OCI-LY3 (cell line): ENCODE results near the gene MYRF.

ENCODE experiments used
- H2AFZ ChIP-seq: fragments of 200-600, 300-600 bp; shearing (Covaris generic); 2 replicates; pipeline ENCODE4 v1.6.0; 2014; ENCODE audit warnings: antibody characterized with exemption, low read depth, low read length
- H3K27ac ChIP-seq: fragments of 200-600, 300-600 bp; sonication (generic); 2 replicates; pipeline ENCODE4 v1.5.1; 2014; ENCODE audit warnings: mild to moderate bottlenecking, low read length, moderate library complexity, mixed read lengths
- H3K27me3 ChIP-seq: fragments of 200-600, 300-600 bp; sonication (generic); 2 replicates; pipeline ENCODE4 v1.6.1; 2014; ENCODE audit warnings: low read depth, low read length, mixed read lengths
- H3K36me3 ChIP-seq: fragments of 200-600, 300-600 bp; sonication (generic); replicated peaks from 2 replicates; pipeline ENCODE3; 2014; ENCODE audit warnings: low read depth, low read length, mixed read lengths
- H3K4me1 ChIP-seq: fragments of 300-600, 200-600 bp; sonication (generic); 2 replicates; pipeline ENCODE4 v1.6.1; 2014; ENCODE audit warnings: low read length, mixed read lengths
- H3K4me2 ChIP-seq: fragments of 200-600, 300-600 bp; sonication (generic); 2 replicates; pipeline ENCODE4 v1.6.1; 2014; ENCODE audit warnings: low read length, mixed read lengths
- H3K4me3 ChIP-seq: fragments of 300-600, 200-600 bp; sonication (generic); 2 replicates; pipeline ENCODE4 v1.5.1; 2014; ENCODE audit warnings: antibody characterized with exemption, mild to moderate bottlenecking, low read length, moderate library complexity
- H3K79me2 ChIP-seq: fragments of 300-600, 200-600 bp; shearing (Covaris generic); 2 replicates; pipeline ENCODE4 v1.6.1; 2014; ENCODE audit warnings: mild to moderate bottlenecking, low read length, mixed read lengths
- H3K9ac ChIP-seq: fragments of 300-600, 200-600 bp; shearing (Covaris generic); 2 replicates; pipeline ENCODE4 v1.6.0; 2014; ENCODE audit warnings: mild to moderate bottlenecking, low read length, moderate library complexity
- H3K9me3 ChIP-seq: fragments of 200-600, 300-600 bp; shearing (Covaris generic); 2 replicates; pipeline ENCODE4 v1.6.1; 2014; ENCODE audit warnings: low read length, mixed read lengths; ENCODE audit not compliant: insufficient read depth
- H4K20me1 ChIP-seq: fragments of 200-600, 300-600 bp; sonication (generic); 2 replicates; pipeline ENCODE4 v1.6.1; 2016; ENCODE audit warnings: low read length, mixed read lengths; ENCODE audit not compliant: insufficient read depth
- EZH2phosphoT487 ChIP-seq: fragments of 200-600 bp; shearing (Covaris generic); IDR thresholded peaks from 2 replicates; pipeline ENCODE4 v1.6.1; 2018; ENCODE audit warnings: antibody characterized with exemption, mixed run types, low read depth
- TF ChIP-seq, protein P1 (sequence below): fragments of 200-600, 300-600 bp; sonication (generic); IDR thresholded peaks from 2 replicates; pipeline ENCODE4 v1.5.1; 2014; ENCODE audit warnings: antibody characterized with exemption, low read length, low read depth

Gene MYRF

GRCh38 chr11:61728066-61728939 lies 24.1 kb upstream of the MYRF start:
- Histone ChIP-seq H3K4me1 (peaks cover 3% of the 10 kb centered on the region; the same call in 1 of the 2 replicates), H3K36me3 (no peaks in the 10 kb centered on the region), H3K27me3 (no peaks in the 10 kb centered on the region), H3K27ac (no peak overlapping the region), H3K79me2 (no peaks in the 10 kb centered on the region), H3K9ac (no peak overlapping the region), H2AFZ (no peak overlapping the region), H4K20me1 (no peaks in the 10 kb centered on the region), H3K4me3 (no peak overlapping the region), H3K9me3 (no peaks in the 10 kb centered on the region), H3K4me2 (no peak overlapping the region)
- TF ChIP-seq EZH2phosphoT487 = no peak
- TF ChIP-seq, protein P1, sequence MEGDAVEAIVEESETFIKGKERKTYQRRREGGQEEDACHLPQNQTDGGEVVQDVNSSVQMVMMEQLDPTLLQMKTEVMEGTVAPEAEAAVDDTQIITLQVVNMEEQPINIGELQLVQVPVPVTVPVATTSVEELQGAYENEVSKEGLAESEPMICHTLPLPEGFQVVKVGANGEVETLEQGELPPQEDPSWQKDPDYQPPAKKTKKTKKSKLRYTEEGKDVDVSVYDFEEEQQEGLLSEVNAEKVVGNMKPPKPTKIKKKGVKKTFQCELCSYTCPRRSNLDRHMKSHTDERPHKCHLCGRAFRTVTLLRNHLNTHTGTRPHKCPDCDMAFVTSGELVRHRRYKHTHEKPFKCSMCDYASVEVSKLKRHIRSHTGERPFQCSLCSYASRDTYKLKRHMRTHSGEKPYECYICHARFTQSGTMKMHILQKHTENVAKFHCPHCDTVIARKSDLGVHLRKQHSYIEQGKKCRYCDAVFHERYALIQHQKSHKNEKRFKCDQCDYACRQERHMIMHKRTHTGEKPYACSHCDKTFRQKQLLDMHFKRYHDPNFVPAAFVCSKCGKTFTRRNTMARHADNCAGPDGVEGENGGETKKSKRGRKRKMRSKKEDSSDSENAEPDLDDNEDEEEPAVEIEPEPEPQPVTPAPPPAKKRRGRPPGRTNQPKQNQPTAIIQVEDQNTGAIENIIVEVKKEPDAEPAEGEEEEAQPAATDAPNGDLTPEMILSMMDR = no peak

DNA sequence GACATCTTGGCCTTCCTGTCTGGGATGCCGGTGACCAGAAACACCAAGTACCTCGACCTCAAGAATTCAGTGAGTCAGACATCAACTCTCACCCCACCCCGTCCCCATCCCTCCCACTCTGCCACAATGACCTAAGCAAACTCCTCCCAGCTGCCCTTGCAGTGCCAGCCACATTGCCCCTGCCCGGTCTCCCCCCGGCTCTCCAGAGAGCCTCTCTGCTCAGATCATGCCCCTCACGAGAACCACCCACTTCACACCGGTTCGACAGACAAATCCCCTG lies 23.6 kb upstream of the MYRF start:
- Histone ChIP-seq H4K20me1 (no peaks in the 10 kb centered on the region), H3K9me3 (no peaks in the 10 kb centered on the region), H3K4me1 (peaks cover 4% of the 10 kb centered on the region; the same call in 1 of the 2 replicates), H3K4me3 (no peak overlapping the region), H3K27ac (no peak overlapping the region), H3K36me3 (no peaks in the 10 kb centered on the region), H3K4me2 (no peak overlapping the region), H3K27me3 (no peaks in the 10 kb centered on the region), H3K9ac (no peak overlapping the region), H3K79me2 (no peaks in the 10 kb centered on the region), H2AFZ (no peak overlapping the region)
- no peak for TF ChIP-seq EZH2phosphoT487
- TF ChIP-seq, protein P1 = no peak

DNA sequence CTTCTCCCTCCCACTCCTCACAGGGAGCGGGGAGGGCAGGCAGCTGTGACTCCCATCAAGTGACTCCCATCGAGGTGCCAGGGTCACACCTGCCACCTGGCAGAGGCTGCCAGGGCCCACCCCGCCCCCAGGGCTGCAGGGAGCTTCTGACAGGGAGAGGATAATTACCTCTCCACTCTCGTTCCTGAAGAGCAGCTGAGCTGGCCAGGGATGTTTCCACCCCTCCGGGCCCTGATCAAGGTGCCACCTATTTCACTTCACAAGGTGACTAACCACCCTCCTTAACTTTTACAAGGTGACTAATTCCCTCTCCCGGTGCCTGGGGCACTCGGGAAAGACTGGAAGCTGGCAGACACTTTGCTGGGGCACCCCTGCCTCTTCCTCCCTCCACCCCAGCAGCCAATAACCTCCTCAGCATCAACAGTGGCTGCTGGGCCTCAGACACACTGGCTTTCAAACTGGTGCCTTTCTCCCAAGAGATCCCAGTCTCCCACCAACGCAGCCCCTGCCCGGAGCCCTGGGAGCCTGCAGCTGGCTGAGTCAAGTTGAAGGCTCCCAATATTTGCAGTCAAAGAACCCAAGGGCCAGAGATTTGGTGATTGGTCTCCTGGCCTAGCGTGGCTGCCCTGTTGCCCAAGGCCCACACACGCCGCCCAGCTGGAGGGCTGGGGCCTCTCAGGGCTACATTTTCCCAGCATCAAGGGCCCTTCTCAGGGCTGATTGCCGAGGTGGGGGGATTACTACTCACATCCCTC lies 22.0 kb upstream of the MYRF start:
- Histone ChIP-seq H3K27me3 (no peaks in the 10 kb centered on the region), H3K9ac (no peak overlapping the region), H3K36me3 (no peaks in the 10 kb centered on the region), H2AFZ (no peak overlapping the region), H3K9me3 (no peaks in the 10 kb centered on the region), H3K27ac (no peak overlapping the region), H3K4me2 (no peak overlapping the region), H3K79me2 (no peaks in the 10 kb centered on the region), H3K4me3 (no peak overlapping the region), H3K4me1 (peaks cover 4% of the 10 kb centered on the region; the same call in 1 of the 2 replicates), H4K20me1 (no peaks in the 10 kb centered on the region)
- TF ChIP-seq EZH2phosphoT487 = no peak
- TF ChIP-seq, protein P1 = no peak

GRCh38 chr11:61731211-61731951 lies 21.1 kb upstream of the MYRF start:
- Histone ChIP-seq H3K36me3 (no peaks in the 10 kb centered on the region), H3K4me1 (peaks cover 4% of the 10 kb centered on the region; the same call in 1 of the 2 replicates), H4K20me1 (no peaks in the 10 kb centered on the region), H3K79me2 (no peaks in the 10 kb centered on the region), H3K9ac (no peak overlapping the region), H3K27me3 (peaks cover 8% of the 10 kb centered on the region), H3K27ac (no peak overlapping the region), H3K4me2 (no peak overlapping the region), H2AFZ (no peak overlapping the region), H3K4me3 (no peak overlapping the region), H3K9me3 (no peaks in the 10 kb centered on the region)
- no peak for TF ChIP-seq EZH2phosphoT487
- TF ChIP-seq, protein P1 = no peak
